A549 (cell line): ENCODE data around the gene HMSD. TPM values are rescaled to one million over a fixed set of nuclear protein-coding genes. Genes with fewer than 3 reads are reported as not detected.

Experiments used
- ATAC-seq, 2 experiments: fragments of 200-7000 bp in 1 of 2; fragments of >200 bp in 1 of 2; cut with Nextera tagmentation in 1 of 2; cut with Tn5 transposase in 1 of 2; 3 replicates each; pipeline versions ENCODE4 v1.8.0 to v1.9.1; 2018 to 2020; ENCODE audit warnings: mild to moderate bottlenecking in 1 of 2, moderate library complexity in 1 of 2
- CTCF ChIA-PET: fragments of 300-600 bp; sonication (Branson Sonifier 250); formaldehyde crosslinking; extraction: SDS; loops from one replicate; lab custom pipeline; 2021; ENCODE audit warnings: antibody characterized with exemption, inconsistent platforms; lab: Yijun Ruan, JAX
- POLR2A ChIA-PET: fragments of 350-600 bp; formaldehyde crosslinking; extraction: SDS; loops from one replicate; lab custom pipeline; 2021; ENCODE audit warnings: antibody characterized with exemption, inconsistent platforms; lab: Yijun Ruan, JAX
- DNase-seq, 2 experiments: peaks; one replicate each; pipeline versions ENCODE4 v3.0.0 to v3.0.0-alpha.2; 2011 to 2016; ENCODE audit warnings: low read depth in 1 of 2, low spot score in 1 of 2
- FAIRE-seq: peaks from 2 replicates; lab custom pipeline; 2011; peaks lifted over from hg19 to GRCh38; lab: Jason Lieb, UNC
- H3K27ac ChIP-seq, 2 experiments: fragments of >200 bp; sonication (Bioruptor Twin); formaldehyde crosslinking; 3 replicates each; pipeline ENCODE4 v1.5.1; 2016 to 2017
- H3K4me1 ChIP-seq: fragments of >200 bp; sonication (Bioruptor Twin); formaldehyde crosslinking; 3 replicates; pipeline ENCODE4 v1.6.1; 2016
- H3K4me2 ChIP-seq: fragments of >200 bp; sonication (Bioruptor Twin); formaldehyde crosslinking; 3 replicates; pipeline ENCODE4 v1.6.1; 2016
- H3K4me3 ChIP-seq: fragments of >200 bp; sonication (Bioruptor Twin); formaldehyde crosslinking; 3 replicates; pipeline ENCODE4 v1.5.1; 2016
- H3K9me3 ChIP-seq: fragments of >200 bp; sonication (Bioruptor Twin); formaldehyde crosslinking; 3 replicates; pipeline ENCODE4 v1.6.1; 2016
- BHLHE40 ChIP-seq: IDR thresholded peaks from 2 replicates; pipeline ENCODE4 v1.6.1; 2012; ENCODE audit warnings: low read depth, low read length, inconsistent platforms
- CBX2 ChIP-seq: fragments of 200-600 bp; sonication (generic); IDR thresholded peaks from 2 replicates; pipeline ENCODE4 v1.6.1; 2016; ENCODE audit warnings: low read depth, mild to moderate bottlenecking, borderline replicate concordance
- CBX8 ChIP-seq: fragments of 200-600 bp; sonication (generic); IDR thresholded peaks from 2 replicates; pipeline ENCODE4 v1.6.1; 2016
- CEBPB ChIP-seq, 2 experiments: fragments of >200 bp in 1 of 2; sonication (Bioruptor Twin) in 1 of 2; formaldehyde crosslinking in 1 of 2; IDR thresholded peaks; 2 replicates each; pipeline ENCODE4 v1.6.1; 2012 to 2016
- ESRRA ChIP-seq: fragments of 150-350 bp; IDR thresholded peaks from 2 replicates; pipeline ENCODE4 v1.6.1; 2014; ENCODE audit warnings: mild to moderate bottlenecking, low read length, borderline replicate concordance
- FOSB ChIP-seq: fragments of 250-450 bp; sonication (Bioruptor Pico); IDR thresholded peaks from 2 replicates; pipeline ENCODE4 v1.5.0; 2020; ENCODE audit warnings: mild to moderate bottlenecking, moderate library complexity
- FOSL2 ChIP-seq, 2 experiments: fragments of 450-650 bp in 1 of 2; fragments of >200 bp in 1 of 2; sonication (Bioruptor Twin) in 1 of 2; formaldehyde crosslinking; IDR thresholded peaks; 2 replicates each; pipeline versions ENCODE4 v1.5.0 to v1.6.1; 2016 to 2020; ENCODE audit warnings: mild to moderate bottlenecking in 1 of 2, moderate library complexity in 1 of 2
- FOXS1 ChIP-seq: fragments of 250-450 bp; sonication (Bioruptor Pico); IDR thresholded peaks from 2 replicates; pipeline ENCODE4 v1.5.0; 2020; ENCODE audit warnings: mild to moderate bottlenecking, moderate library complexity
- HDAC2 ChIP-seq: fragments of 200-600 bp; sonication (generic); IDR thresholded peaks from 2 replicates; pipeline ENCODE4 v1.6.1; 2016
- HEYL ChIP-seq: fragments of 250-450 bp; sonication (Bioruptor Pico); IDR thresholded peaks from 2 replicates; pipeline ENCODE4 v1.8.0; 2021; ENCODE audit warnings: mild to moderate bottlenecking, moderate library complexity
- JUNB ChIP-seq: fragments of >200 bp; sonication (Bioruptor Twin); formaldehyde crosslinking; IDR thresholded peaks from 2 replicates; pipeline ENCODE4 v1.6.1; 2016
- KDM1A ChIP-seq: fragments of 200-600 bp; sonication (generic); IDR thresholded peaks from 2 replicates; pipeline ENCODE4 v1.6.1; 2016; ENCODE audit warnings: low read depth, mild to moderate bottlenecking
- KDM5A ChIP-seq: fragments of 200-600 bp; sonication (generic); IDR thresholded peaks from 2 replicates; pipeline ENCODE4 v1.6.1; 2016; ENCODE audit warnings: antibody characterized with exemption, mild to moderate bottlenecking
- MAZ ChIP-seq: fragments of 150-350 bp; IDR thresholded peaks from 2 replicates; pipeline ENCODE4 v1.6.1; 2014; ENCODE audit warnings: antibody characterized with exemption, low read depth, low read length, borderline replicate concordance
- POLR2A ChIP-seq: IDR thresholded peaks from 2 replicates; pipeline ENCODE4 v1.6.1; 2012; ENCODE audit warnings: mild to moderate bottlenecking, low read length
- RAD21 ChIP-seq, 2 experiments: fragments of >200 bp in 1 of 2; sonication (Bioruptor Twin) in 1 of 2; formaldehyde crosslinking in 1 of 2; IDR thresholded peaks in 1 of 2; conservative IDR thresholded peaks in 1 of 2; 2 replicates in 1 of 2; 3 replicates in 1 of 2; pipeline ENCODE4 v1.6.1; 2012 to 2018; ENCODE audit warnings: inconsistent platforms in 1 of 2
- RARB ChIP-seq: fragments of 250-450 bp; sonication (Bioruptor Pico); IDR thresholded peaks from 2 replicates; pipeline ENCODE4 v1.8.0; 2021; ENCODE audit warnings: mild to moderate bottlenecking, moderate library complexity
- RCOR1 ChIP-seq: fragments of 150-350 bp; IDR thresholded peaks from 2 replicates; pipeline ENCODE4 v1.6.1; 2014; ENCODE audit warnings: antibody characterized with exemption, low read length, low read depth
- RFX5 ChIP-seq: fragments of 450-650 bp; IDR thresholded peaks from 2 replicates; pipeline ENCODE4 v1.7.1; 2014; ENCODE audit warnings: antibody characterized with exemption, mild to moderate bottlenecking, moderate library complexity
- RNF2 ChIP-seq: fragments of 200-600 bp; sonication (generic); IDR thresholded peaks from 2 replicates; pipeline ENCODE4 v1.6.1; 2016; ENCODE audit warnings: low read depth, mild to moderate bottlenecking, antibody characterized with exemption, moderate library complexity, borderline replicate concordance
- TFCP2L1 ChIP-seq: fragments of 250-450 bp; sonication (Bioruptor Pico); IDR thresholded peaks from 2 replicates; pipeline ENCODE4 v1.5.0; 2021; ENCODE audit warnings: mild to moderate bottlenecking
- TP53 ChIP-seq: fragments of 250-450 bp; sonication (Bioruptor Pico); IDR thresholded peaks from 2 replicates; pipeline ENCODE4 v1.5.0; 2021; ENCODE audit warnings: mild to moderate bottlenecking, moderate library complexity
- ZC3H11A ChIP-seq: fragments of 450-650 bp; IDR thresholded peaks from 2 replicates; pipeline ENCODE4 v1.6.1; 2014; ENCODE audit warnings: antibody characterized with exemption, mild to moderate bottlenecking
- ZNF302 ChIP-seq: fragments of 250-450 bp; sonication (Bioruptor Pico); IDR thresholded peaks from 2 replicates; pipeline ENCODE4 v1.9.0; 2021; ENCODE audit warnings: inconsistent platforms, mild to moderate bottlenecking, moderate library complexity
- ZSCAN20 ChIP-seq: fragments of 250-450 bp; sonication (Bioruptor Pico); IDR thresholded peaks from 2 replicates; pipeline ENCODE4 v1.8.0; 2022; ENCODE audit warnings: mild to moderate bottlenecking, moderate library complexity
- WGBS: methylation state at CpG from one replicate; pipeline ENCODE4 v1.1.6; 2017; ENCODE audit errors: missing lambda C conversion rate; 5-methylcytosine and 5-hydroxymethylcytosine counted together
- polyA plus RNA-seq, 4 experiments: library from polyadenylated mRNA; depleted of rRNA in 3 of 4; stranded (reverse); fragments of >200 nt; fragmentation: RNase III in 1 of 4; extraction: RNeasy Plus Mini Kit Qiagen cat#74134 plus additional on column Dnase treatment in 1 of 4; gene quantifications; 2 replicates in 3 of 4; 3 replicates in 1 of 4; pipeline ENCODE4 v1.2.3, GENCODE V29; 2011 to 2017
- TF ChIP-seq, protein P1 (sequence below): fragments of >200 bp; sonication (Bioruptor Twin); formaldehyde crosslinking; IDR thresholded peaks from 3 replicates; pipeline ENCODE4 v1.6.1; 2016
- TF ChIP-seq, protein P2 (sequence below): IDR thresholded peaks from 2 replicates; pipeline ENCODE4 v1.6.1; 2012
- TF ChIP-seq, protein P3 (sequence below): fragments of 200-600 bp; sonication (generic); IDR thresholded peaks from 2 replicates; pipeline ENCODE4 v1.6.1; 2016; ENCODE audit warnings: antibody characterized with exemption, mild to moderate bottlenecking, moderate library complexity

The HMSD gene
- polyA plus RNA-seq, 2 of the 4 experiments (the other 2 are of a cell fraction), result 0.13 to 0.23 TPM

DNA sequence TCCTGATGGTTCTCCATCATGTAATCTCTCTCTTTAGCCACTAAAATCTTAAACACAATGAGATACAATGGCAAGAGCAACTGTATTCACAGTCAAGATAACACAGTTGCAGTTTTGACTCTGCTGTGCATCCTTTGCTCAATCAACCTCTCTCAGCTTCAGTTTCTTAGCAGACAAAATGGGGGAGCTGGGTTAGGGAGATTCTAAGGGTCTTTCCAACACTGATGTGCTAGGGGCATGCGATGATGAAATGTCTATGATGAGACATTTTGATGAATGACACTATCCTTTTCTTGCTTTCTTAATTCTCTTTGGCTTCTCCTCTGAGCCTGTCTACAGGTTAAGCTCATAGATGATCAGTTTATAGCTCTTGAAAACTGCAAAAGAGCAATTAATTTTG, 40.2 kb upstream of the HMSD start:
- Histone ChIP-seq H3K27ac (no peak overlapping the region), H3K4me1 (no peaks in the 10 kb centered on the region), H3K4me2 (no peak overlapping the region), H3K4me3 (no peak overlapping the region), H3K9me3 (no peaks in the 10 kb centered on the region)
- DNase-seq (no peak), FAIRE-seq (no peak), ATAC-seq (no peak)
- ChIA-PET POLR2A (no interaction called here), CTCF (no interaction called here)
- WGBS, result 0% methylated on average over 1 of the region's 1 CpG
- no peak for TF ChIP-seq POLR2A
- TF ChIP-seq, protein P1, sequence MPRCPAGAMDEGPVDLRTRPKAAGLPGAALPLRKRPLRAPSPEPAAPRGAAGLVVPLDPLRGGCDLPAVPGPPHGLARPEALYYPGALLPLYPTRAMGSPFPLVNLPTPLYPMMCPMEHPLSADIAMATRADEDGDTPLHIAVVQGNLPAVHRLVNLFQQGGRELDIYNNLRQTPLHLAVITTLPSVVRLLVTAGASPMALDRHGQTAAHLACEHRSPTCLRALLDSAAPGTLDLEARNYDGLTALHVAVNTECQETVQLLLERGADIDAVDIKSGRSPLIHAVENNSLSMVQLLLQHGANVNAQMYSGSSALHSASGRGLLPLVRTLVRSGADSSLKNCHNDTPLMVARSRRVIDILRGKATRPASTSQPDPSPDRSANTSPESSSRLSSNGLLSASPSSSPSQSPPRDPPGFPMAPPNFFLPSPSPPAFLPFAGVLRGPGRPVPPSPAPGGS, result no peak
- no peak for TF ChIP-seq RARB
- no peak for TF ChIP-seq BHLHE40
- TF ChIP-seq FOSL2 (IDR thresholded peaks at IDR 0.05), result no peak
- TF ChIP-seq FOSL2 (CRISPR knock-in tag; IDR thresholded peaks at IDR 0.05), result no peak
- TF ChIP-seq ZNF302 (CRISPR knock-in tag), result no peak
- no peak for TF ChIP-seq KDM1A
- TF ChIP-seq FOXS1, result no peak
- no peak for TF ChIP-seq ZC3H11A
- no peak for TF ChIP-seq CBX2
- no peak for TF ChIP-seq HDAC2
- no peak for TF ChIP-seq RAD21 (conservative IDR thresholded peaks at IDR 0.05 in 1 of 2, IDR thresholded peaks at IDR 0.05 in 1 of 2)
- no peak for TF ChIP-seq RCOR1
- TF ChIP-seq, protein P2, sequence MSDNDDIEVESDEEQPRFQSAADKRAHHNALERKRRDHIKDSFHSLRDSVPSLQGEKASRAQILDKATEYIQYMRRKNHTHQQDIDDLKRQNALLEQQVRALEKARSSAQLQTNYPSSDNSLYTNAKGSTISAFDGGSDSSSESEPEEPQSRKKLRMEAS, result no peak
- no peak for TF ChIP-seq RFX5
- no peak for TF ChIP-seq TP53 (CRISPR knock-in tag)
- TF ChIP-seq JUNB, result no peak
- TF ChIP-seq ZSCAN20 (CRISPR knock-in tag), result no peak
- TF ChIP-seq TFCP2L1, result no peak

DNA sequence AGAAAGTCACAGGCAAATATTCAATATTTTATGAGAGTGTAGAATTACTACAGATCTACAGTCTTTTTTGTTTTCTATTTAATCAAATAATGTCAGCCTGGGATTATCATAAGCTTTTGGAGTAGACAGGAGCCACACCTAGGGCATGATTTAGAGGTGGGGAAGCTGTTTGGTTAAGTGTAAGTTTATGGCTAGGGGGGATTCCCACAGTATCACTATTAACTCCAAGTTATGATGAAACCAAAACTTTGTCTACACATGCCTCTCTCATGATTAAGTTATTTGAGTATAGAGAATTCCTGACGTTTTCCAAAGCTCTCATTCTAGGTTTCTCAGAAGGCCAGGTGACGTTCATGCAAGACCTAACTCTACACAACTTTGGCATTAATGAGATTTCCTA, 39.2 kb upstream of the HMSD start:
- CTCF ChIA-PET, result interaction anchor here (1.0 to 1.2 kb wide), 2 partner anchors 15 to 85 kb away, joined by 3 read pairs; no protein-coding TSS in a partner anchor

DNA sequence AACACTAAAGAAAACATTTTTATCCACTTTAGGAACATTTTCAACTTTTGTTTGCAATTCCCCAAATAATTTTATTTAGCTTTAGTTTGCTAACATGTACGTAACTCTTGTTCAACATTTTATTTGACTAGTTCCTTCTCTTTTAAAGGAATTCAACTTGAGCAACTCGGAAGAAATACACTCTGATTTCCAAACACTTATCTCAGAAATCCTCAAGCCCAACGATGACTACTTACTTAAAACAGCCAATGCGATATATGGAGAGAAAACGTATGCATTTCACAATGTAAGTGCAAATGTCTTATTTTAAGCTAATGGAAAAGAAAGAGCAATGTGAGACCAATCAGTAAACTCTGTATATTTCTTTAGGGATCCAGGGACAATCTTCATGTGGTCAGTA, 31.3 kb upstream of the HMSD start:
- Histone ChIP-seq H3K4me3 (no peak overlapping the region), H3K4me2 (no peak overlapping the region), H3K27ac (no peak overlapping the region), H3K9me3 (no peaks in the 10 kb centered on the region), H3K4me1 (no peaks in the 10 kb centered on the region)
- CTCF ChIA-PET, result interaction anchor here (1.8 kb wide), 1 partner anchor 18 kb away, joined by 6 read pairs; no protein-coding TSS in a partner anchor
- no peak for TF ChIP-seq KDM5A
- no peak for TF ChIP-seq HEYL (CRISPR knock-in tag)
- no peak for TF ChIP-seq RARB
- TF ChIP-seq, protein P3, sequence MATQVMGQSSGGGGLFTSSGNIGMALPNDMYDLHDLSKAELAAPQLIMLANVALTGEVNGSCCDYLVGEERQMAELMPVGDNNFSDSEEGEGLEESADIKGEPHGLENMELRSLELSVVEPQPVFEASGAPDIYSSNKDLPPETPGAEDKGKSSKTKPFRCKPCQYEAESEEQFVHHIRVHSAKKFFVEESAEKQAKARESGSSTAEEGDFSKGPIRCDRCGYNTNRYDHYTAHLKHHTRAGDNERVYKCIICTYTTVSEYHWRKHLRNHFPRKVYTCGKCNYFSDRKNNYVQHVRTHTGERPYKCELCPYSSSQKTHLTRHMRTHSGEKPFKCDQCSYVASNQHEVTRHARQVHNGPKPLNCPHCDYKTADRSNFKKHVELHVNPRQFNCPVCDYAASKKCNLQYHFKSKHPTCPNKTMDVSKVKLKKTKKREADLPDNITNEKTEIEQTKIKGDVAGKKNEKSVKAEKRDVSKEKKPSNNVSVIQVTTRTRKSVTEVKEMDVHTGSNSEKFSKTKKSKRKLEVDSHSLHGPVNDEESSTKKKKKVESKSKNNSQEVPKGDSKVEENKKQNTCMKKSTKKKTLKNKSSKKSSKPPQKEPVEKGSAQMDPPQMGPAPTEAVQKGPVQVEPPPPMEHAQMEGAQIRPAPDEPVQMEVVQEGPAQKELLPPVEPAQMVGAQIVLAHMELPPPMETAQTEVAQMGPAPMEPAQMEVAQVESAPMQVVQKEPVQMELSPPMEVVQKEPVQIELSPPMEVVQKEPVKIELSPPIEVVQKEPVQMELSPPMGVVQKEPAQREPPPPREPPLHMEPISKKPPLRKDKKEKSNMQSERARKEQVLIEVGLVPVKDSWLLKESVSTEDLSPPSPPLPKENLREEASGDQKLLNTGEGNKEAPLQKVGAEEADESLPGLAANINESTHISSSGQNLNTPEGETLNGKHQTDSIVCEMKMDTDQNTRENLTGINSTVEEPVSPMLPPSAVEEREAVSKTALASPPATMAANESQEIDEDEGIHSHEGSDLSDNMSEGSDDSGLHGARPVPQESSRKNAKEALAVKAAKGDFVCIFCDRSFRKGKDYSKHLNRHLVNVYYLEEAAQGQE, result no peak
- no peak for TF ChIP-seq FOSL2 (IDR thresholded peaks at IDR 0.05)
- no peak for TF ChIP-seq FOSL2 (CRISPR knock-in tag; IDR thresholded peaks at IDR 0.05)
- TF ChIP-seq TP53 (CRISPR knock-in tag), result no peak
- TF ChIP-seq MAZ, result no peak
- no peak for TF ChIP-seq ESRRA
- TF ChIP-seq RNF2, result no peak
- TF ChIP-seq CBX8, result no peak
- no peak for TF ChIP-seq TFCP2L1
- no peak for TF ChIP-seq CBX2
- no peak for TF ChIP-seq KDM1A
- no peak for TF ChIP-seq CEBPB (IDR thresholded peaks at IDR 0.05)
- POLR2A ChIA-PET, result no interaction called here
- FAIRE-seq (no peak), DNase-seq (no peak), ATAC-seq (no peak)
- 2% methylated on average over 5 of the region's 5 CpGs for WGBS

More for the DNA sequence above, 39.2 kb upstream of the HMSD start:
- Histone ChIP-seq H3K9me3 (no peaks in the 10 kb centered on the region), H3K4me2 (no peak overlapping the region), H3K27ac (no peak overlapping the region), H3K4me3 (no peak overlapping the region), H3K4me1 (no peaks in the 10 kb centered on the region)
- ATAC-seq (no peak), DNase-seq (no peak), FAIRE-seq (no peak)
- TF ChIP-seq FOSB (CRISPR knock-in tag) (no peak), HEYL (CRISPR knock-in tag) (no peak)
- TF ChIP-seq, protein P2, result no peak
- POLR2A ChIA-PET, result no interaction called here
- 2% methylated on average over 2 of the region's 2 CpGs for WGBS
